Fibroblast of skin of right quadriceps (primary cell): ENCODE results near the gene PLLP.
A peak's percentile ranks its signal among the peaks of the same experiment; 100 is the strongest.
"Not testable (repeated sequence)": the region's sequence is repeated elsewhere in the genome, so short reads cannot be mapped to it uniquely, and the experiment has no call there.

Source experiments
- DNase-seq: peaks from one replicate; pipeline ENCODE4 v3.0.0-alpha.2; 2013

The PLLP gene

DNA sequence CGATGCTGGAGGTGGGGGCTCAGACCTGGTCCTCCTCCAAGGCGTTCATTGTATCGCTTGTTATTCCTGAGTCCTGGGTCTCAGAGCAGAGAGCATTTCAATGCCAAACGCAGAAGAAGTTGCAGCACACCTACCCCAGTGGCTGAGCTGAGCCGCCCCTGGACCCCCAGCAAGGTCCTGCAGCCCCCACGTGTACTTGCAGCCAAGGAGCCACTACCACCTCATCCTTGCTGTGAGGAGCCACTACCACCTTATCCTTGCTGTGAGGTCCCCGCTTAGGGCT is 13.5 kb downstream of the PLLP start:
- no peak for DNase-seq

DNA sequence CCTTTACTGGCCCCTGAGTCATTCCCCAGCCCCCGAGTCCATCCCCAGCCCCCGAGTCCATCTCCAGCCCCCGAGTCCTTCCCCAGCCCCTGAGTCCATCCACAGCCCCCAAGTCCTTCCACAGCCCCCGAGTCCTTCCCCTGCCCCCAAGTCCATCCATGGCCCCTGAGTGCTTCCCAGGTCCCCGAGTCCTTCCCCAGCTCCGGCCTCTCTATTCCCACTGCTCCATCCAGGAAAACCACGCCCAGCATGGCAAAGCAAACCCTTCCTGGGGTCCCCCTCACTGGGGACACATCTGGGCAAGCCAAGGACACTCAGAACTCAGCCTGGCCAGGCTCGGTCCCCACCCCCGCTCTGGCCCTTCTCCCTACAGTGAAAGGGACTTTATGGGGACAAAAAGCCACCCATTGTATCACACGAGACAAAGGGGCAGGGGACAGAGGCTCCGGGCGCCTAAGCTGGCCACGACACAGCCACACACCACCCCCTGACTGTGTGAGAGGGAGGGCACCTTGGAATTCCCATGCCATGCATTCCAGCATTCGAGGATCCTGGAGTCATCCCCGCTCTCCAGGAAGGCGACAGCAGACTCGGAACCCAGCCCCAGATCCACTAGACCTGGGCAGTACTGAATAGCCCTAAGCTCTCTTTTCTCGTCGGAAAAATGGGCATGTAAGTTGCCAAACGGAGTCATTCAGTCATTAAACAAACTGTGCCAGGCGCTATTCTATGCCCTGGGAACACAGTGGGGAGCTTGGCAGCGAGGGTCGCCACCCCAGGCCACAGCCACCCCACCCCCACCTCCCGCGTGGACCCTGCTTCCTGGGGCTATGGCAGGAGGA is 14.0 kb downstream of the PLLP start:
- no peak for DNase-seq

DNA sequence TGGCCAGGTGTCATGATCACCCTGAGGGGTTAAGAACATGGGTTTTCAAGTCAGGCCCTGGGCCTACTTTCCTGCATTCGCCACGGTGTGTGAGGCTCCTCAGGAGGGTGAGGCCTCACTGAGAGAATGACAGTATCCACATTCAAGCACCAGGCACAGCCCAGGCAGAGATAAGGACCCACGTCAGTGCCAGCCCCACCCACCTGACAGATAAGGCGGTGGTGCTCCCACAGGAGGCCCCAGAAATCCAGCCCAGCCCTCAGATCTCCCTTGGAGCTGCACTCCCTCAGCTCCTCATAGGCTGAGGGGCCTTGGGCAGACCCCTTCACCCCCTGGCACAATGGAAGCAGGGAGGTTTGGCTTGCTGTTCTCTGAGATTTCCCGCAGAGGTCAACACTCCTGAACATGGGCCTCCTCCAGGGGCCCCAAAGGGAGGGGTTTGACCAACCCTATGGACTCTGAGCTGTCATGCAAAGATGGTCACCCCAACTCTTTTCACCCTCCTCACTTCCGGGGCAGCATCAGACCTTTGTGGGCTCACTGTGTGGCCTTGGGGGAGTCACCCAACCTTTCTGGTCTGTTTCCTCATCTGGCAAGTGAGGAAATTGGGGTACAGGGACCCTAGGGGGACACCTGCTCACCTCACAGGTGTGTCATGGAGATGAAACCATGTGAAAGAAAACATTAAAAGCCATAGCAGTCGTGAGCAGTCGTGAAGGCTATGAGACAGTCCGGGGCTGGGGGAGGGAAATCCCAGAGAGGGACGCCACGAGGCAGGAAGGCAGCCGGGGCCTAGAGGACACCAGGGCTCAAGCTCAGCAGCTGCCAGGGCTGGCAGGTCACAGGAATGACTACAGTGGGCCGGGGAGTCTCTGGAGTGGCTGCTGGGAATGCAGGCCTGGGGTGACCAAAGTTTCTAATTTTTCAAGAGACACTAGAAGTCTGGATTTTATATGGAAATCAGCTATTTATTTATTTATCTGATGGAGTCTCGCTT is 15.4 kb downstream of the PLLP start:
- no peak for DNase-seq

DNA sequence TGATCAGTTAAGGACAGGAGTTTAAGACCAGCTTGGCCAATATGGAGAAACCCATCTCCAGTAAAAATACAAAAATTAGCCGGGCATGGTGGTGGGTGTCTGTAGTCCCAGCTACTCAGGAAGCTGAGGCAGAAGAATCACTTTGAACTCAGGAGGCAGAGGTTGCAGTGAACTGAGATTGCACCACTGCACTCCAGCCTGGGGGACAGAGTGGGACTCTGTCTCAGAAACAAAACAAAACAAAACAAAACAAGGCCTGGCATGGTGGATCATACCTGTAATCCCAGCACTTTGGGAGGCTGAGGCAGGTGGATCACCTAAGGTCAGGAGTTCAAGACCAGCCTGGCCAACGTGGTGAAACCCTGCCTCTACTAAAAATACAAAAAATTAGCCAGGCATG is 17.1 kb downstream of the PLLP start:
- not testable (repeated sequence) for DNase-seq

DNA sequence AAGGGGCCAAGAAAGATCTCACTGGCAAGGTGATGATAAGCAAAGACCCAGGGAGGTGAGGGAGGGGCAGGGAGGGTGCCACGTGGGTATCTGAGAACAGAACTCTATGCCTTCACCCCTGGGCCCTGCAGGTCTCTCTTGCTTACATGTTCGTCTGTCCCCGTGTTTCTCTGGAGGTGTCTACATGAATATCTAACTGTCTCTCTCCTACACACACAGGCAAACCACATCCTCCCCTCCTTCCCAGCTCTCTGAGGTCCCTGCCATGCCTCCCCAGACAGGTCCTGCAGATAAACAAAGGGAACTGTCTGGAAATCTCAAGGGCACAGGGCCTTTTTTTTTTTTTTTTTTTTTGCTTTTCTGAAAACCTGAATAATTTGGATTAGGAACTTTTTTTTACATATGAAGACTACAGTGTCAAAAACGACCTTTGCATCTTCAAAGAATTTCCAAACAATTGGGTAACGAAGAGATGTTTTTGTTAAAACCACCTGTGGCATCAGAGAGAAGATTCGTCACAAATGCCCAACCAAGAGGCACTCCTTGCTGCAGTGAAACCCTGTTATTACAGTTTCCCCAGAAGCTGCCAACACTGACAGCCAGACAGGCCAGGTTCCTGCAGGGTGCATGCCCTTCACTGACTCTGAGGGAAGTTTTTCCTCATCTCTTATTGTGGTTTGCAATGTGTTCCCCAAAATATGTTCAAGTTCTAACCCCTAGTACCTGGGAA is 17.8 kb downstream of the PLLP start:
- DNase-seq: no peak

DNA sequence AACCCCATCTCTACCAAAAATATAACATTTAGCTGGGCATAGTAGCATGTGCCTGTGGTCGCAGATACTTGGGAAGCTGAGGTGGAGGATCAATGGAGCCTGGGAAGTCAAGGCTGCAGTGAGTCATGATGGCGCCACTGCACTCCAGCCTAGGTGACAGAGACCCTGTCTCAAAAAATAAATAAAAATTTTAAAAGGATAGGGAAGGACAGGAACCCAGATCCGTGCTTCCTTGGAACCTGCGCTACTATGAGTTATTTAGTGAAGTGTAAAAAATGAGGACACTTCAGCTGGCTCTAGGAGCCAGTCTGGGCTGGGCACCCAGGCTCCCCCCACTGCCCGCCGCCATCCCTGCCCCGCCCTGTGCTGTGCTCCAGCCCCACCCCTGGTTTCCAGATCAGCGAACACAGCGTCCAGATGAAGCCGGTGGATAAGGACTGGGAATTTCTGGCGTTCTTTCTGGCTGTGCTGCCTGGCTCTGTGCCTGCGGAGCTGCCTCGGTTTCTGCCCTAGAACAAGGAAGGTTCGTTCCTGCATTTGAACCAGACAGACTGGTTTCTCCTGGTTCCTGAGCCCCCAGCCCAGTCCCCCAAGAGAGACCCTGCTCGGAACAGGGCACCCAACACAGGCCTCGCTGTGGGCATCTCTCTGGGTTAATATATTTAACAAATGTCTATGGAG is 18.5 kb downstream of the PLLP start:
- no peak for DNase-seq

DNA sequence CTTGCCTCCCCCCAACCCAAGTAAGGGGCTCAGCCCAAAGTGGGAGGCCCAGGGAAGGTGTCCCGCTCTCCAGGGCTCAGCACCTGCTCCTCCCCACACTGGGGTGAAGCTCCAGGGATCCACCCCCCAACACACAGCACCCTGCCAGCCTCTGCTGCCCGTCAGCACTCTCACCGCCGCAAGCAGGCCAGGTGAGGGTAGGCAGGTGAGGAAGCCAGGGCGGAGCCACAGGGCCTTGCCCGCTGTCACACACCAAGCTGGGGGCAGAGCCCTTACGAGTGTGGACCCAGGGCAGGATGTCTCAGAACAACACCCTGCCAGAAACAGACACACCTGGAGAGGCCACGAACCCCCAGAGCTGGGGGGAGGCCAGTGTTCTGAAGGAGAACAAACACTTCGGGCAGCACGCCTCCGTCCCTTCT is 19.5 kb downstream of the PLLP start:
- no peak for DNase-seq

DNA sequence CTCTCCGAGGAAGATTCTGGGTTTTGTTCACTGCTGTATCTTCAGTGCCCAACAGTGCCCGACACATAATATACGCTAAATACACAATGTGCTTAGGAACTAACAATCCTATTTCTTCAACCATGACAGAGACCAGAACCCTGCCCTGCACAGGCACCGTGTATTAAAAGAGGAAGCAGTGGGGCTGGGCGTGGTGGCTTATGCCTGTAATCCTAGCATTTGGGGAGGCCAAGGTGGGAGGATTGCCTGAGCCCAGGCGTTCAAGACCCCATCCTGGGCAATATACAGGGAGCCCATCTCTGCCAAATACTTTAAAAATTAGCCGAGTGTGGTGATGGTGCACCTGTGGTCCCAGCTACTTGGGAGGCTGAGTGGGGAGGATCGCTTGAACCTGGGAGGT is 20.1 kb downstream of the PLLP start:
- DNase-seq: no peak

DNA sequence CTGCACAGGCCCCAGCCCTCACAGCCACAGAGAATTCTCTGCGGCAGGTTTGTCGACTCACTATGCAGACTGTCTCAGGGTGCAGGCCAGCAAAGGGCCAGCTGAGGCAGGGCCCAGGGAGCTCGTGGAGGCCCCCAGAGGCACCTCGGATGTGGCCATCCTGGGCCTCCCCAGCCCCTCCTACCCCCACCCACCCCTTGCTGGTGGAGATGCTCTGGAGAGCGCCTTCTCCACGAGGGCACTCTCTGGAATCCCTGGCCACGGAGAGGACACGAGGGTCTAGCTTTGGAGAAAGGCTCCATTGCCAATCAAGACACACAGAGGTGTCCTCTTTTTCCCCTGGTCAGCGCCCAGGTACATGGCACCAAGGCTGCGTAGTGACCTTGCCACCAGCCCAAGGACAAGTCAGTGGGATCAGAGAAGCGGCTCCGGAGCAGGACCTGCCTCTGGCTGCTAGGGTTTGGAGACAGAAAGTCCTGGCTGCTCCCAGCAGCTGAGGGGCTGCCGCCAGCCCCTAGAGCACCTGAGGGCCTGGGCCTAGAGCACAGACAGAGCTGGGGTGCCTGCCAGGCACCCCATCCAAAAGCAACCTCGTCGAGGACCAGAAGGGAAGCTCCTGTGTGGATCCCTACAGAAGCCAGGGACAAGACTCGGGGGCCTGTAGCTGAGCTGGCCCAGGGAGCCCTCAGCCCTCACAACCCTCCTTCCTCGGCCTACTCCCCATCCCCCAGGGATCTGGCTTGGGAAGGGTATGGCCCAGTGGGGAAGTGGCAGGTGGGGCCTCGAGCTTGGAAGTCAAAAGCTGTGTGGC is 20.7 kb downstream of the PLLP start:
- DNase-seq: no peak

DNA sequence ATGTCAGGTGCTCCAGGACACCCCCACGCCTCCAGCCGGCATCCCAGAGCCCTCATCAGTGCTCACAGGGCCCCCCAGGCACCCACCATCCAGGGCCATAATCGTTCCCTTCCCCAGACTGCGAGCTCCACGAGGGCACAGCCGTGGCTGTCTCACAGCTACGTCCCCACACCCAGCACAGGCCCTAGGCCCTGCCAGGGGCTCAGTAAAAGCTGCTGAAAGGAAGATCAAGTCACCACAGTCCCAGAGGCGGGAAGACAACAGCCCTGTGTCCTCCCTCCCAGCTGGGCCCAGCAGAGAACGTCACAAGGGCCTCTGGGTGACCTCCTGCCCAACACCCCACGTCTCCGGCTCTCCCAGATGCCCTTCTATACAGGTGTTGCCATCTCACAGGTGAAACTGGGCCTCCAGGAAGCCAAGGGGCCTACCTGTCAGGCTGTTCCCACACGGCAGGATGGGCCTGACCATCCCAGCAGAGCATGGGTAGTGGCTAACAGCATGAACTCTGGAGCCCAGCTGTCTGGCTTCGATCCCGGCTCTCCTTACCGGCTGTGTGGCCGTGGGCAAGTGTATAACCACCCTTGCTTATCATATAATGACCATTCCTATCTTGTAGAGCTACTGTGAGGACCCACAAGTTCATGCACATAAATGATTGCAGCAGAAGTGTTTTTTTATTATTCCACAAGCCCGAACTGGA is 21.5 kb downstream of the PLLP start:
- DNase-seq: no peak

DNA sequence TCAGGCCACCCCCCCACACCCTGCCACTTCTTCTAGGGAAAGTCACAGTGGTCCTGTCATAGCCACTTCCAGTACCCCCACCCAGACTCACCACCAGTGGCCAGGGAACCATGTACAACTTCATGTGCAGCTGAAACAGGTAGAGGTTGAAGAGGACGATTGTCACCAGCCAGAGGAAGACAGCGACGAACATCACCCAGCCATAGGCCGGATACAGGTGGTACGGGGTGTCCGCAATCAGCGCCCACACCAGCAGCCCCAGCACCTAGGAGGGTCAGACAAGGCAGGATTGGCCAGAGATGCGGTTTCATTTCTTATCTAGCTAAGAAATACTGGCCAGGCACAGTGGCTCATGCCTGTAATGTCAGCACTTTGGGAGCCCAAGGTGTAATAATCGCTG is 22.7 kb downstream of the PLLP start:
- no peak for DNase-seq

DNA sequence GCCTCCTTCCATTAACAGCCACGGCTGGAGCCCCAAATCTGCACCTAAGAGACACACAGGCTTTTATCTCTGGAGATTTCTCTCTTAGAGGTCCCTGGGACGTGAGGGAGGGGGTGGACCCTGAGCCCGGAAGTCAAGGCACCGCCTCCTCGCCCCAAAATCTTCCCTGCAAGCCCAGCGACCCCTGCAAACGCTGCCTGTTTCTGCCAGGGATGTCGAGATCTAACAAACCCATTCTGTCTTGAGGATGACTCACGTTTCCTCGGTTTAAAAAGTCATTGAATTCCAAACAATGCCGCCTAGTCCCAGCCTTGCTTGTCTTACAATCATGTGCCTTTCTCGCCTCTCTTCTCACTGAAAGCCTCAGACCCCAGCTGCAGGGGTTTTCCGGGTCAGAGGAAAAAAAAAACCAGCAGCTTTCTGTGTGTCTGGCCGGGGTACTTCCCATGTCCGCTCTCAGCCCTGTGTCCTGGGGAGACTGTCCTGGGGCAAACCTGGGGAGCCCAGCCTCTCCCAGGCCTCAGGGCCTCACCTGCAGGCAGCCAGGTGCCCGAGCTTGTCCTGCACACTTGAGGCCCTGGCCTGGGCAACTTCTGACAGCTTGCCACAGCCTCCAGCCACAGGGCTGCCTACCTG is 24.1 kb downstream of the PLLP start:
- DNase-seq: peak; percentile 64

DNA sequence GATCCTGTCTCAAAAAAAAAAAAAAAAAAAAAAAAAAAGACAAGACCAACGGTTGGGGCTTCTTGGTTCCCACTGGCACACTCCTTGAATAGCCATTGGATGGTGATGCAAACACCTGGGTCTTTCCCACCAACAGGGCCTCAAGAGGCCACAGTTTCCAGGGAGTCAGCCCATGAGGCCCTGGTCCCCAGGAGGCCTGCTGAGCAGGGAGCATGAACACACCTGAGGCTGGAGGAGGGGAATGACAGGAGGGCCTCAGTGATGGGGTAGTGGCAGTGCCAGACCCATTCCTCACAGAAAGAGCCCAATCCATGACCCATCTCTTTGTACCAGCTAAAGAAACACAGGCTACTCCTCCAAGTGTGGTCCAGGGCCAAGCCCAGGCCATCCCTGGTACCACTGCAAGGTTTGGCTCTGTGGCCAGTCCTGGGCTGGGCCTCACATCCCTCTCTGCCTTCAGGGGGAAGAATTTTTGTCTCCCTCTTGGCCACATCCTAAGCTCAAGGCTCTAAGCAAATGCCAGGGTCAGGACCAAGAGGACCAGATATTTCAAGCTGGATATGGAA is 25.5 kb downstream of the PLLP start:
- DNase-seq: no peak

DNA sequence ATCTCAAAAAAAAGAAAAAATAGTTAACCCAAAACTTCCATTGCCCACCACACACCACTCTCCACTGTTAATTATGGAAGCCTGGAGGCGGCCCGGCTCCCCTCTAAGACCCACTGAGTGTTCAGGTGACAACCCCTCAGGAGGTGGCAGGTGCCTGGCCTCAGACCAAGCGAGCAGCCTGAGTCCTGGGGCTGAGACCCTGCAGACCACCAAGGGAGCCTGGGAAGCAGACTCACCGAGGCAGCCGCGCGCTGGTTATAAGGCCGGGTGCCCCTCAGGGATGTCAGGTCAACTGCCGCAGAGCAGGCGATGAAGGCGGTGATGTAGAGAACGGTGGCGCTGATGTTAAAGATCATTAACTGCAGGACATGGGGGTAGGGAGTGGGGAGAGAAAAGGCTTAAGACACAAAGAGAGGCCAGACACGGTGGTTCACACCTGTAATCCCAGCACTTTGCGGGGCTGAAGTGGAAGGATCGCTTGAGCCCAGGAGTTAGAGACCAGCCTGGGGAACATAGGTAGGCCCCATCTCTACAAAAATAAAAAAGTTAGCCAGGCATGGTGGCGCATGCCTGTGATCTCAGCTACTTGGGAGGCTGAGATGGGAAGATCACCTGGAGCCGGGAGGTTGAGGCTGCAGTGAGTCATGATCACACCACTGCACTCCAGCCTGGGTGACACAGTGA is 26.1 kb downstream of the PLLP start:
- DNase-seq: no peak

DNA sequence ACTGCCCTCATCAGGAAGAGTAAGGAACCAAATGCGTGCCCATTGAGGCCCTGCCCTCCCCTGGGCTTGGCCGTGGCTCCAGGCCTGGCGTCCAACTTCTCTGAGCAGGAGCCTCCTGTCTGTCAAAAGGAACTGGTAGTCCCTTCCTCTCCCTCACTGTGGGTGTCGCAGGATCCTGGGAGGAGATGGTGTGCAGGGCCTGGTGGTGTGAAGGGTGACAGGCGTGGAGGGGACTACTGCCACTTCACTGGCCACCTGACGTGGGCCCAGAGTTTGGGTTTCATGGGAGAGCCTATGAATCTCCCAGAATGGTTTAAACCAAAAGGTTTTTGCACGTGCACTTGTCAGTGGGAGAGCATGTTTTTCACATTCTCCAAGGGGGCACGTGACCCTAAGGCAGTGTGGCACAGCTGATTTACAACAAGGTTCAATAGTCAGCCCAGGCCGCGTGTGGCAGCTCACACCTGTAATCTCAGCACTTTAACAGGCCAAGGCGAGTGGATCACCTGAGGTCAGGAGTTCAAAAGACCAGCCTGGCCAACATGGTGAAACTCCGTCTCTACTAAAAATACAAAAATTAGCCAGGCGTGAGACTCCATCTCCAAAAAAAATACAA is 26.9 kb downstream of the PLLP start:
- no peak for DNase-seq

DNA sequence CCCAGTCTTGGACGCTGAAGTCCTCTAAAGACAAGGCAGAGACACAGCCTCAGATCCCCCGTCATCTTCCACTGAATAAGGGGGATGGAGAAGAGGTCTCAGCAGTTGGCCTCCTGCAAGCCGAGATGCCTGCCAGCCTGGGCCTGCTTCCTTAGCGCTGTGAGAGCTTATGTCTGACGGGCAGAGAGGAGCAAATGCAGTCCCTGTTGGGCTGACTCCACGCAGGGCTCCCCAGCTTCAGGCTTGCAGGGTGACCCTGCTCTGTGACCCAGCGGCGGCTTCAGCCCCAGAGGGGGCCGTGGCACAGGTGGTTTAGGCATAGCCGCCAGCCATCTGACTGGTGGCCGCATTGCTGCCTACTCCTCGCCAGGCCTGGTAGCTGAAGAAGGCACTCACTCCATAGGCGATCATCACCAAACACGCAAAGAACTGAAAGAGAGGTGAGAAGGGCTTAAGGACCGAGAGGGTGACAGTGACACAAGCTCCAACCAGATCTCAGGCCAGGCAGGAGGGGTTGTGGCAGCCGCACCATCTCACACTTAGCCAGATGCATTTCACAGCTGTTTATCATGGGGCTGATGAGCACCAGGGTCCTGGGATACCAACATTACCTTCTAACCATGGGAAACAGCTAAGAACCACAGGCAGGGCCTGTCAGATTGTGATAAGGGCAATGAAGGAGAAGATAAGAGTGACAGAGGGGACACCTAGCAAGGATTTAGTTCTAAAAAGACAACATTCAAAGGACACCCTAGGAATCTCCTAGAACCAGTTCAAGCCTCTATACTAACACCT is 27.7 kb downstream of the PLLP start:
- no peak for DNase-seq

DNA sequence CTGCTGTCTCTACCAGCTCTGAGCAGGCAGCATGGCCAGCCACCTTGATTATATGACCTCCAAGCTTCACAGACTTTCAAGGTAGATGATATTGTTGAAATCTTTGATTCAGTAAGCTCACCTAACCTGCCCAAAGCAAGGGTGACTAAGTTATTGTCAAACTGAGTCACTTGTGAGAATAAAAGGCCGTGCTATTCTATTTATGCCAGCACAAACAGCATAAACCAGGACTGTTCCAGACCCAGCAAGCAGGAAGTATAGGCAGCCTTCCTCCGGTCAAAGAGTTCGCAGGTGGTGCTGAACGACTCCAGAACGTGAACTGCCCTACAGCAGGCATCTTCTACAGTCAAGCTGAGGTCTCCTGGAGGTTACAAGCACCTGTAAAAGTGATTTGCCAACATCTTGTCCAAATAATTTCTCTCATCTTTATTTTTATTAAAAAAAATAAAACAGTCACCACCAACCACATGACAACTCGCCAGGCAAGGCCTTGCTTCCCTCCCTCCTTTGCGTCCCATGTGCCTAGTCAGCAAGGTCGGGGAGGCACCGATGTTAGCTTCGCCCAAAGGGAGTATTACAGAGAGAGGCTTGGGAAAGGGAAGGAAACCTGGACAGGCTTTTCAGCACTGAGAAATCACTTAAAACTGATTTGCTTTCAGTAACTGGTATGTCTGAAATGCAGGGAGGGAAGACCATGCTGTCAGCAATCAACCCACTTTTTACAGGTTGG is 28.6 kb downstream of the PLLP start:
- no peak for DNase-seq

DNA sequence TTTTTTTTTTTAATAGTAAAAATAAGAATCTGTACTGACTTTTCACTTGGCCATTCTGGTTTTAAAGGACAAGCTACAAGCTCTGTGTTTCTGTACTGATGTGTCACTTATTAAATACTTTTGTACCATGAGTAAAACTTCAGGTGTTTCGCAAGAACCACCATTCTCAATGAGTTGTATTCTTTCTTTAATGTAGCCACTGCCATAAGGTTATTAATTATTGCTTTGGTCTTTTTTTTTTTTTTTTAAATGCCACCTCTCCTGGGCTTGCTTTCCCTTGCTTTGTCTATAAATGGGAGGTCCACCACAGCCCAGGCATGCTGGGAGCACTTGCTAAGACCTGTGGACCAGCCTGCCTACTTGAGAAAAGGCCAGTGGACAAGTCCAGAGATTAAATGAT is 31.0 kb downstream of the PLLP start:
- no peak for DNase-seq
